ENCODE results near the gene TECTA.
A peak's percentile ranks its signal among the peaks of the same experiment; 100 is the strongest.
"Not testable (repeated sequence)": the region's sequence is repeated elsewhere in the genome, so short reads cannot be mapped to it uniquely, and the experiment has no call there.

Gene TECTA

GRCh38 chr11:121090145-121090721 lies 10.8 kb upstream of the TECTA start:
- no peak for DNase-seq (ENCODE audit: low read depth in 1 of 2, low spot score in 1 of 2)

GRCh38 chr11:121091492-121092152 lies 9.4 kb upstream of the TECTA start:
- DNase-seq (ENCODE audit: low read depth in 1 of 2, low spot score in 1 of 2) = no peak

- DNase-seq (ENCODE audit: low read depth in 1 of 2, low spot score in 1 of 2) = no peak
Observed at GRCh38 chr11:121095561-121095960, 5.5 kb upstream of the TECTA start.

- no peak for DNase-seq (ENCODE audit: low read depth in 1 of 2, low spot score in 1 of 2)
Observed at GRCh38 chr11:121099364-121099763, 1.7 kb upstream of the TECTA start.

GRCh38 chr11:121099885-121100284 lies 1.2 kb upstream of the TECTA start:
- DNase-seq (ENCODE audit: low read depth in 1 of 2, low spot score in 1 of 2) = no peak

GRCh38 chr11:121104312-121104762 lies 3.3 kb downstream of the TECTA start:
- no peak for DNase-seq (ENCODE audit: low read depth in 1 of 2, low spot score in 1 of 2)

- DNase-seq (ENCODE audit: low read depth in 1 of 2, low spot score in 1 of 2) = no peak
Observed at GRCh38 chr11:121105063-121105480, 4.0 kb downstream of the TECTA start.

GRCh38 chr11:121105481-121106195 lies 4.6 kb downstream of the TECTA start:
- DNase-seq (ENCODE audit: low read depth in 1 of 2, low spot score in 1 of 2) = no peak

GRCh38 chr11:121106812-121107211 lies 5.8 kb downstream of the TECTA start:
- no peak for DNase-seq (ENCODE audit: low read depth in 1 of 2, low spot score in 1 of 2)

- no peak for DNase-seq (ENCODE audit: low read depth in 1 of 2, low spot score in 1 of 2)
Observed at GRCh38 chr11:121108413-121108812, 7.4 kb downstream of the TECTA start.

GRCh38 chr11:121109471-121109870 lies 8.4 kb downstream of the TECTA start:
- no peak for DNase-seq (ENCODE audit: low read depth in 1 of 2, low spot score in 1 of 2)

GRCh38 chr11:121109916-121110586 lies 9.0 kb downstream of the TECTA start:
- no peak for DNase-seq (ENCODE audit: low read depth in 1 of 2, low spot score in 1 of 2)

- DNase-seq (ENCODE audit: low read depth in 1 of 2, low spot score in 1 of 2) = no peak
Observed at GRCh38 chr11:121110871-121111724, 10.1 kb downstream of the TECTA start.

- DNase-seq (ENCODE audit: low read depth in 1 of 2, low spot score in 1 of 2) = peak in 1 of 2 donors; percentile 18
Observed at GRCh38 chr11:121112498-121113455, 11.7 kb downstream of the TECTA start.

- DNase-seq (ENCODE audit: low read depth in 1 of 2, low spot score in 1 of 2) = no peak
Observed at GRCh38 chr11:121113611-121114010, 12.6 kb downstream of the TECTA start.

- DNase-seq (ENCODE audit: low read depth in 1 of 2, low spot score in 1 of 2) = not testable (repeated sequence)
Observed at GRCh38 chr11:121115024-121115423, 14.0 kb downstream of the TECTA start.

GRCh38 chr11:121117788-121118187 lies 16.7 kb downstream of the TECTA start:
- no peak for DNase-seq (ENCODE audit: low read depth in 1 of 2, low spot score in 1 of 2)

GRCh38 chr11:121119440-121119839 lies 18.4 kb downstream of the TECTA start:
- DNase-seq (ENCODE audit: low read depth in 1 of 2, low spot score in 1 of 2) = no peak

- no peak for DNase-seq (ENCODE audit: low read depth in 1 of 2, low spot score in 1 of 2)
Observed at GRCh38 chr11:121122328-121122727, 21.3 kb downstream of the TECTA start.

Measured in activated CD4-positive, alpha-beta T cell treated with anti-CD3 and anti-CD28 coated beads, Interleukin-2, amount 50 U/mL, for 24 hours (primary cell).